Body of pancreas (tissue), 4 donors: ENCODE measurements around the gene ACBD6.

Source experiments
- POLR2A ChIP-seq, 3 donors: fragments of 450-650 bp; IDR thresholded peaks; one replicate each; pipeline ENCODE4 v1.6.1; 2016; ENCODE audit warnings: antibody characterized with exemption in 3 of 3, mild to moderate bottlenecking in 2 of 3
- TF ChIP-seq, protein P1 (sequence below), 7 experiments: fragments of 450-650 bp in 4 of 7; fragments of 200-600 bp in 3 of 7; sonication (generic) in 3 of 7; IDR thresholded peaks; one replicate each; pipeline ENCODE4 v1.5.1; 2016 to 2019; ENCODE audit warnings: antibody characterized with exemption in 7 of 7

DNA sequence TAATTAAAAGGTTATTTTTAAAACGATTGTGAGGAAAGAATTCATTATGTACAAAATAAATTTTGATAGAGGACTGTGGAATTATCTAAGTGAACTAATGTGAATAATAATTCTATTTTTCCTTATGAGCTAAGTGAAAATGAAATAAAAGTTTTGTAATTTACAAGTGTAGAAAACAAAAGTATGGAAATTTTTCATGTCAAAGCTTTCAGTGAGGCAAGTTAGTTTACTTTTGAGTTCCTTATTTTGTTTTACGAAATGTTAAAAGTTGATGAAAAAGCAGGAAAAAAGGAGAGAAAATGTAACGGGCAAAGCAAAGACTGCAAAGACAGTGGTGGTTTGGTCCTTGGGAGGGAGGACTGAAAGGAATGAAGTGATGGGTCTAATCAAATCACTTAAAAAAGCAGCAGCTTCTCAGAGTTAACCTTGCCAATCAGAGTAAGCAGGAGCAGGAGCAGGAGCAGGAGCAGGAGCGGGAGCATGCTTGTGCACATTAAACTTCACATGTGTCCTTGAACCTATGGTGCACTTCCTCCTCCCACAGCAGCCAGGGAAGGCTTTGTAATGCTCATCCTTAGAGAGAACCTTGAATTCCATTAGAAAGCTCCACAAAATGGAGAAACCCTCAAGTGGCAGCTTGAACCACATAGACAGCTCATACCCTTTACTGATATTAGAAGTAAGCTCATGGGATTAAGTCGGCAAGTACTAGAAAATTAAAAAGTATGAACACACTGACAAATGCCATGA is 139.0 kb downstream of the ACBD6 start:
- TF ChIP-seq, protein P1, sequence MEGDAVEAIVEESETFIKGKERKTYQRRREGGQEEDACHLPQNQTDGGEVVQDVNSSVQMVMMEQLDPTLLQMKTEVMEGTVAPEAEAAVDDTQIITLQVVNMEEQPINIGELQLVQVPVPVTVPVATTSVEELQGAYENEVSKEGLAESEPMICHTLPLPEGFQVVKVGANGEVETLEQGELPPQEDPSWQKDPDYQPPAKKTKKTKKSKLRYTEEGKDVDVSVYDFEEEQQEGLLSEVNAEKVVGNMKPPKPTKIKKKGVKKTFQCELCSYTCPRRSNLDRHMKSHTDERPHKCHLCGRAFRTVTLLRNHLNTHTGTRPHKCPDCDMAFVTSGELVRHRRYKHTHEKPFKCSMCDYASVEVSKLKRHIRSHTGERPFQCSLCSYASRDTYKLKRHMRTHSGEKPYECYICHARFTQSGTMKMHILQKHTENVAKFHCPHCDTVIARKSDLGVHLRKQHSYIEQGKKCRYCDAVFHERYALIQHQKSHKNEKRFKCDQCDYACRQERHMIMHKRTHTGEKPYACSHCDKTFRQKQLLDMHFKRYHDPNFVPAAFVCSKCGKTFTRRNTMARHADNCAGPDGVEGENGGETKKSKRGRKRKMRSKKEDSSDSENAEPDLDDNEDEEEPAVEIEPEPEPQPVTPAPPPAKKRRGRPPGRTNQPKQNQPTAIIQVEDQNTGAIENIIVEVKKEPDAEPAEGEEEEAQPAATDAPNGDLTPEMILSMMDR (IDR thresholded peaks at IDR 0.05) = no peak
- no peak for TF ChIP-seq POLR2A (IDR thresholded peaks at IDR 0.05)
